ENCODE measurements around the gene GRIA3. TPM values are rescaled to one million over a fixed set of nuclear protein-coding genes. Genes with fewer than 3 reads are reported as not detected.

GRIA3 gene
- total RNA-seq, 1 donor from 2014 or later: 3.7 TPM

DNA sequence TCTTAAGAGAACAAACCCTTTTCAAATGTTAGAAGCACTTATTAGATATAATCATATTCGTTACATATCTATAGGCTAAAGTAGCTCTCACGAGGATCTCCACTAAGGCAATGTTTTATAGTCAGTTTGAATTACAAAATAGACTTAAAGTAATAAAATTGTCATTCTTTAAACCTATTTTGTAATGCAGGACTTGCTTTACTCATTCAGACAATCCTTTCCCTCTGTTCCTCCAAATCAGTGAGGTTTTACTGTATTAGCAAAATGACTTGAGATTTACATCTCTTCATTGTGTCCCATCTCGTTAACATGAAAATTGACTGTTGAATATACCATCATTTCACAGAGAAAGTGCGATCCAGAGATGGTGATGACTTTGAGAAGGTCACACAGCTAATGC lies 284.4 kb downstream of the GRIA3 start:
- no peak for DNase-seq
- Histone ChIP-seq H3K4me3 (no peak overlapping the region), H3K36me3 (no peaks in the 10 kb centered on the region), H3K27ac (replicated peaks) (no peak overlapping the region), H3K4me1 (no peaks in the 10 kb centered on the region), H3K27me3 (ENCODE audit: low read depth) (no peaks in the 10 kb centered on the region), H3K9me3 (replicated peaks) (no peaks in the 10 kb centered on the region)
- intact Hi-C loops (cut with micrococcal nuclease): no loop called here
- TF ChIP-seq, protein P1, sequence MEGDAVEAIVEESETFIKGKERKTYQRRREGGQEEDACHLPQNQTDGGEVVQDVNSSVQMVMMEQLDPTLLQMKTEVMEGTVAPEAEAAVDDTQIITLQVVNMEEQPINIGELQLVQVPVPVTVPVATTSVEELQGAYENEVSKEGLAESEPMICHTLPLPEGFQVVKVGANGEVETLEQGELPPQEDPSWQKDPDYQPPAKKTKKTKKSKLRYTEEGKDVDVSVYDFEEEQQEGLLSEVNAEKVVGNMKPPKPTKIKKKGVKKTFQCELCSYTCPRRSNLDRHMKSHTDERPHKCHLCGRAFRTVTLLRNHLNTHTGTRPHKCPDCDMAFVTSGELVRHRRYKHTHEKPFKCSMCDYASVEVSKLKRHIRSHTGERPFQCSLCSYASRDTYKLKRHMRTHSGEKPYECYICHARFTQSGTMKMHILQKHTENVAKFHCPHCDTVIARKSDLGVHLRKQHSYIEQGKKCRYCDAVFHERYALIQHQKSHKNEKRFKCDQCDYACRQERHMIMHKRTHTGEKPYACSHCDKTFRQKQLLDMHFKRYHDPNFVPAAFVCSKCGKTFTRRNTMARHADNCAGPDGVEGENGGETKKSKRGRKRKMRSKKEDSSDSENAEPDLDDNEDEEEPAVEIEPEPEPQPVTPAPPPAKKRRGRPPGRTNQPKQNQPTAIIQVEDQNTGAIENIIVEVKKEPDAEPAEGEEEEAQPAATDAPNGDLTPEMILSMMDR (IDR thresholded peaks at IDR 0.05; ENCODE audit: borderline replicate concordance): no peak

DNA sequence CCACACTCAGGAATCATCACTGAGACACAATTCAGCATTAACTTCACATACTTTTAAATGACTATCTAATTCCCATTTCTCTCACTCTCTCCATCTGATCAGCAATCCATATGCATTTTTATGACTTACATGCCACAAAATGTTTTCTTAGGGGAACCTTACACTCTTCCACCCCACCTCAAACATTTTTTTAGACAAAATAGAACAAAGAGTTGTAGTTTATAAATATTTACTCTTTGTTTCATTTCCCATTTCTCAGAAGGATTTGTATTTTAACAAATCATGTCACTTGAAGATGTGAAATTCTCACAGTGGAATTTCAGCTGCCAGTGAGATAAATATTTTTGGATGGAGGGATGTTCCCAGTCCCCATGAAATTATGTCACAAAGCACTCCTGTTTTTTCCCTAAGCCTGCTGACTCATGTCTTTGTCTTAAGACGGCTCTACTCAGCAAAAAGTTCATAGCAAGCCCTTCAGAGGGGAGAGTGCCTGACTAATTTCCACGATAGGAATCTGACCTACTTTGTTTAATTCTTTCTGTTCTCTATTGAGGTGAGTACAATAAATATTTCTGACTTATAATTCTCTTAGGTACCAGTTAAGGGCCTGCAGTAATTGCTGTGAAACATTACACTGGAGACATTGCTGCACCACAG lies 291.1 kb downstream of the GRIA3 start:
- TF ChIP-seq, protein P1 (IDR thresholded peaks at IDR 0.05; ENCODE audit: borderline replicate concordance): no peak
- H3K27ac ChIP-seq (replicated peaks): no peak overlapping the region
- intact Hi-C loops (cut with micrococcal nuclease): no loop called here

DNA sequence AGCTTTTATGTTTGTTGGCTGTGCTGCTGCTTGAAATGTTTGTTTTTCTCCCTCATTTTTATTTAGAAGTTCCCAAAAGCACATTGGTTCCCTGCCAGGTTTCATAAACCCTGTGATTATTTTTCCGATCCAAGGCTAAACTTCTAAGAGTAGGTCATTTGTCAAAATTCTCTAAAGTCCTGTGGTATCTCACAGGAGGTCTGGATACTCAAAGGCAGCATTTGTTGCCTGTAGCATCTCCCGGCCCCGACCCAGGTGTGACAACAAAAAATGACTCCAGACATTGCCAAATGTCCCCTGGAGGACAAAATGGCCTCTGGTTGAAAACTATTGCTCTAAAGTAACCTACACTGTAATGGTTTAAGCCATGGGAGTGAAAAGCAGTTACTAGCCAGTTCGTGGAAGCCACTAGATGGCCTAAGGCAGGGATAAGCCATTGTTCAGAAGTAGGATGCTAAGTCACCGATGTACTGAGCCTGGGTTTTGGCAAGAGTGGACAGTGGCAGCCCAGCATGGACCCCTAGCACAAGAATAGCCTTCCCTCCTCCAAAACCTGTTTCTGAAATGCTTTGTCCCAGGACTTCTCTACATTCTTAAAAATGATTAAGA lies 292.6 kb downstream of the GRIA3 start:
- TF ChIP-seq, protein P1 (IDR thresholded peaks at IDR 0.05; ENCODE audit: borderline replicate concordance): no peak
- no peak overlapping the region for H3K4me3 ChIP-seq
- no peak overlapping the region for H3K27ac ChIP-seq (replicated peaks)
- peaks cover 4% of the 10 kb centered on the region for H3K4me1 ChIP-seq
- no peaks in the 10 kb centered on the region for H3K36me3 ChIP-seq
- intact Hi-C loops (cut with micrococcal nuclease): no loop called here
- H3K9me3 ChIP-seq (replicated peaks): no peaks in the 10 kb centered on the region
- H3K27me3 ChIP-seq (ENCODE audit: low read depth): no peaks in the 10 kb centered on the region
- no peak for DNase-seq

More for the DNA sequence above, 291.1 kb downstream of the GRIA3 start:
- no peaks in the 10 kb centered on the region for H3K4me1 ChIP-seq
- no peaks in the 10 kb centered on the region for H3K27me3 ChIP-seq (ENCODE audit: low read depth)
- H3K9me3 ChIP-seq (replicated peaks): no peaks in the 10 kb centered on the region
- no peaks in the 10 kb centered on the region for H3K36me3 ChIP-seq
- DNase-seq: no peak
- no peak overlapping the region for H3K4me3 ChIP-seq

DNA sequence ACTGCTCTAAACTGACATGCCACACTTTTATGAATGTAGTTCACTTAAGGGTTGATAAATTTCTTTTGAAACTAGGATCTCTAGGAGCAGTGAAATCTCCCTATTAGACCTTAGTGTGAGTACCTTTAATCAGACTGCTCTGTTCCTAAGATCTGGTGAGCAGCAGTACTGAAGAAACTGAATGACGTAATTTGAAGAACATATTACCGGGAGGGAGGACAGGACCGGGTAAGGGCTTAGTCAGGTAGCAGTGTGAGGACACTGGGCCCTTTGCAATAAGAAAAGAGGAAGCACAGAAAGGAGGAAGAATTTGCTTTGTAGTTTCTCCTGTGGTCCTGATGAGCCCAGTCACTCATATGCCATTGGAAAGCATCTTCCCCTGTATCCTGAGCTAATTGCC lies 293.6 kb downstream of the GRIA3 start:
- H3K36me3 ChIP-seq: no peaks in the 10 kb centered on the region
- H3K27ac ChIP-seq (replicated peaks): no peak overlapping the region
- no peak for DNase-seq
- intact Hi-C loops (cut with micrococcal nuclease): no loop called here
- TF ChIP-seq, protein P1 (IDR thresholded peaks at IDR 0.05; ENCODE audit: borderline replicate concordance): no peak
- no peaks in the 10 kb centered on the region for H3K9me3 ChIP-seq (replicated peaks)
- H3K4me3 ChIP-seq: no peak overlapping the region
- H3K27me3 ChIP-seq (ENCODE audit: low read depth): no peaks in the 10 kb centered on the region
- peaks cover 5% of the 10 kb centered on the region for H3K4me1 ChIP-seq

DNA sequence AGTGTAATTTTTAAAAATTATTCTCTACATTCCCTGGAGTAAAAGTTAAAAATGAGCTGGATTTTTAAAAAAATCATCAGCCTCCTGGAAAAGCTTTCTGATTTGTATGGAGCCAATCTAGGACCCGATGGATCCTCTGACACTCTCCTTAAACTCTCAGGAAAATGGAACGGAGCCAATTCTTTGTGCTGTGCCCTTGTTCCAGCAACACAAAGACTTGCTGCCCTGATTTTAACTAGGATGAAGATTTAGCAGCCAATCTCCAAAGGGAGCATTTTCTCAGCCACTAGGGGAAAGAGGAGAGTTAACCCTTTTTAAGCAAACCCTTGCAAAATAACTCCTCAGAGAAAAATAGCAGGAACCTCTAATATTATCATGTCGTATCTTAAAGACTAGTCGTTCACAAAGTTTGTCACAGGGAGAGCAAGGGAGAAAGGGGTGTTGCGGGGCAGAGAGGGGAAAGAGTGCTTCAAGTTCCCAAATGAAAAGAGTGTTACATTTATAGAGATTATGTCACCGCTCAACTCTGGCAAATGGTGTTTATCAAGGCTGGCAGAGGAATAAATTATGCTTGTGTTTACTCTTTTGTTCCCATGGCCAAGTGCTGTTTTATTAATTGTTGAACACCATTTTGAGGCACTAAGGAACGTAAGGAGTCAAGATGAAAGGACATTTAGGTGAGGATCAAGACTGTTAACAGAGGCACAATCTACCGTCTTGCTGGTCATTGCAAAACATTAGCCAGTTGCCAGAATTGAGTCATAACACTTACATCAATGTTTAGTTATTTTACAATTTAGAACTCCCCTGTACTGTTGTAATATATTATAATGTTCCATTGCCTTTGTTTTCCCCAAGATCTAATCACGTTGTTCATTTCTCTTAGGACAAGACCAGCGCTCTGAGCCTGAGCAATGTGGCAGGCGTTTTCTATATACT lies 298.1 kb downstream of the GRIA3 start:
- Histone ChIP-seq H3K36me3 (no peaks in the 10 kb centered on the region), H3K4me1 (peaks cover 5% of the 10 kb centered on the region), H3K9me3 (replicated peaks) (no peaks in the 10 kb centered on the region), H3K27me3 (ENCODE audit: low read depth) (no peaks in the 10 kb centered on the region), H3K4me3 (peak overlapping the region; percentile 19), H3K27ac (replicated peaks) (peak overlapping the region; percentile 40)
- intact Hi-C loops (cut with micrococcal nuclease): no loop called here
- DNase-seq: no peak
- TF ChIP-seq, protein P1 (IDR thresholded peaks at IDR 0.05; ENCODE audit: borderline replicate concordance): no peak
